Measurements from ENCODE around the gene TXNDC12. TPM values are rescaled to one million over a fixed set of nuclear protein-coding genes. Genes with fewer than 3 reads are reported as not detected.
"Not testable (repeated sequence)": the region's sequence is repeated elsewhere in the genome, so short reads cannot be mapped to it uniquely, and the experiment has no call there.

TXNDC12 gene
- total RNA-seq, 1 donor from 2014 or later: 75.3 TPM

GRCh38 chr1:52096216-52096615 lies 41.2 kb upstream of the TXNDC12 start:
- Mint-ChIP-seq H3K4me1 (peaks cover 20% of the 10 kb centered on the region), H3K27ac (no peak overlapping the region), H3K9me3 (peaks cover 7% of the 10 kb centered on the region), H3K27me3 (ENCODE audit: insufficient read depth, low read depth) (peaks cover 2% of the 10 kb centered on the region), H3K4me3 (no peak overlapping the region), H3K36me3 (peaks cover 9% of the 10 kb centered on the region)
- Histone ChIP-seq H3K27ac (no peak overlapping the region), H3K4me2 (no peak overlapping the region), H3K4me3 (no peak overlapping the region), H3K36me3 (peaks cover 5% of the 10 kb centered on the region), H3K27me3 (no peaks in the 10 kb centered on the region), H2AFZ (replicated peaks) (no peak overlapping the region), H4K20me1 (ENCODE audit: low read depth) (no peaks in the 10 kb centered on the region), H3F3A (ENCODE audit: low read depth) (peaks cover 3% of the 10 kb centered on the region), H3K79me2 (ENCODE audit: low read depth) (no peaks in the 10 kb centered on the region), H3K9me3 (ENCODE audit: low read depth) (no peaks in the 10 kb centered on the region), H3K4me1 (peaks cover 8% of the 10 kb centered on the region), H3K9ac (no peak overlapping the region)
- no peak for TF ChIP-seq EZH2 (IDR thresholded peaks at IDR 0.05)
- TF ChIP-seq, protein P1, sequence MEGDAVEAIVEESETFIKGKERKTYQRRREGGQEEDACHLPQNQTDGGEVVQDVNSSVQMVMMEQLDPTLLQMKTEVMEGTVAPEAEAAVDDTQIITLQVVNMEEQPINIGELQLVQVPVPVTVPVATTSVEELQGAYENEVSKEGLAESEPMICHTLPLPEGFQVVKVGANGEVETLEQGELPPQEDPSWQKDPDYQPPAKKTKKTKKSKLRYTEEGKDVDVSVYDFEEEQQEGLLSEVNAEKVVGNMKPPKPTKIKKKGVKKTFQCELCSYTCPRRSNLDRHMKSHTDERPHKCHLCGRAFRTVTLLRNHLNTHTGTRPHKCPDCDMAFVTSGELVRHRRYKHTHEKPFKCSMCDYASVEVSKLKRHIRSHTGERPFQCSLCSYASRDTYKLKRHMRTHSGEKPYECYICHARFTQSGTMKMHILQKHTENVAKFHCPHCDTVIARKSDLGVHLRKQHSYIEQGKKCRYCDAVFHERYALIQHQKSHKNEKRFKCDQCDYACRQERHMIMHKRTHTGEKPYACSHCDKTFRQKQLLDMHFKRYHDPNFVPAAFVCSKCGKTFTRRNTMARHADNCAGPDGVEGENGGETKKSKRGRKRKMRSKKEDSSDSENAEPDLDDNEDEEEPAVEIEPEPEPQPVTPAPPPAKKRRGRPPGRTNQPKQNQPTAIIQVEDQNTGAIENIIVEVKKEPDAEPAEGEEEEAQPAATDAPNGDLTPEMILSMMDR (IDR thresholded peaks at IDR 0.05): no peak
- TF ChIP-seq EZH2phosphoT487 (IDR thresholded peaks at IDR 0.05): no peak
- no peak for DNase-seq (ENCODE audit: low spot score)

DNA sequence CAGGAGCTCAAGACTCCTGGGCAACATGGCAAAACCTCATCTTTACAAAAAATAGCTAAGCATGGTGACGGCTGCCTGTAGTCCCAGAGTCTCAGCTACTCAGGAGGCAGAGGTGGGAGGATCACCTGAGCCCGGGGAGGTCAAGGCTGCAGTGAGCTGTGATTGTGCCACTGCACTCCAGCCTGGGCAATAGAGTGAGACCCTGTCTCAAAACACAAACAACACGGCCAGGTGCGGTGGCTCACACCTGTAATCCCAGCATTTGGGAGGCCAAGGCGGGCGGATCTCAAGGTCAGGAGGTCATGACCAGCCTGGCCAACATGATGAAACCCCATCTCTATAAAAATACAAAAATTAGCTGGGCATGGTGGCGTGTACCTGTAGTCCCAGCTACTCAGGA lies 39.3 kb upstream of the TXNDC12 start:
- not testable (repeated sequence) for H3K79me2 ChIP-seq (ENCODE audit: low read depth); H3K4me3 Mint-ChIP-seq; H3K9me3 ChIP-seq (ENCODE audit: low read depth); H3F3A ChIP-seq (ENCODE audit: low read depth); H2AFZ ChIP-seq (replicated peaks); H3K27ac Mint-ChIP-seq; H3K9me3 Mint-ChIP-seq; H4K20me1 ChIP-seq (ENCODE audit: low read depth); H3K4me2 ChIP-seq; H3K4me3 ChIP-seq; DNase-seq (ENCODE audit: low spot score); H3K27me3 ChIP-seq; H3K9ac ChIP-seq; H3K4me1 ChIP-seq; H3K27me3 Mint-ChIP-seq (ENCODE audit: insufficient read depth, low read depth); H3K27ac ChIP-seq
- peaks cover 23% of the 10 kb centered on the region for H3K36me3 ChIP-seq
- peaks cover 18% of the 10 kb centered on the region for H3K4me1 Mint-ChIP-seq
- peaks cover 20% of the 10 kb centered on the region for H3K36me3 Mint-ChIP-seq

DNA sequence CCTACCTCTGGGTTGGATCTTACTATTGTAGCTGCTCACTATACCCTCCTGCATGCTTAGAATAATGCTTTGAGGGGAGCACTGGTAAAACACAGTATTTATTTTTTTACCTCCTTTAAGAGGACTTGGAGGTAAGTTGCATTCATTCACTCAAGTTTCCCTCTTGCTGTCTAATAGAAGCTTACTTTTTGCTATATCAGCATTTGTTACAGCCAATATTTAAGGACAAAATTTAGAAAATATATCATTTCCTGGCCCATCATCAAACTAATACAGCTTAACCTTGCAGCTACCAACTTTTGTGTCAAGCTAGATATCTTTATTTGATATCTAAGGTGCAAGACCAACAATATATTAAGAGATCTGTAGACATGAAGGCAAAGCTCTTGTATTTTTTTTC lies 32.9 kb upstream of the TXNDC12 start:
- not testable (repeated sequence) for DNase-seq (ENCODE audit: low spot score); H3K9me3 Mint-ChIP-seq; H3K27me3 Mint-ChIP-seq (ENCODE audit: insufficient read depth, low read depth); H3K27me3 ChIP-seq; H3K4me3 ChIP-seq; H3K27ac Mint-ChIP-seq; H3K4me2 ChIP-seq; H3K9ac ChIP-seq; H3K4me1 ChIP-seq; H2AFZ ChIP-seq (replicated peaks); H4K20me1 ChIP-seq (ENCODE audit: low read depth); H3K4me3 Mint-ChIP-seq; H3K4me1 Mint-ChIP-seq; H3K79me2 ChIP-seq (ENCODE audit: low read depth); H3K27ac ChIP-seq; H3K9me3 ChIP-seq (ENCODE audit: low read depth); H3F3A ChIP-seq (ENCODE audit: low read depth)
- H3K36me3 Mint-ChIP-seq: peaks cover 23% of the 10 kb centered on the region
- peaks cover 23% of the 10 kb centered on the region for H3K36me3 ChIP-seq

DNA sequence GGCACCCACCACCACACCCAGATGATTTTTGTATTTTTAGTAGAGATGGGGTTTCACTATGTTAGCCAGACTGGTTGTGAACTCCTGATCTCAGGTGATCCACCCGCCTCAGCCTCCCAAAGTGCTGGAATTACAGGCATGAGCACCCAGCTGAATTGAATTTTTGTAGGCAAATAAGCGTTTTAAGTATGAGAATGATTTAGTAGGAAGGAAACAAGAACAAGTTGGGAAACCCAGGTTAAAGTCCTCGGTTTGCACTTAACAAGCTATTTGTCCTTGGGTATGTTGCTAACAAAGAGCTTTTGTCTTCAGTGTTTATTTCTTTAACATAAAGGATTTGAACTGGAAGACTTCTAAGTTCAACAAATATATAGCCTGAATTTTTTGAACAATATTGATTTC lies 25.0 kb upstream of the TXNDC12 start:
- Mint-ChIP-seq H3K27me3 (ENCODE audit: insufficient read depth, low read depth) (peaks cover 7% of the 10 kb centered on the region), H3K9me3 (no peaks in the 10 kb centered on the region), H3K4me1 (no peaks in the 10 kb centered on the region), H3K4me3 (no peak overlapping the region), H3K36me3 (peaks cover 19% of the 10 kb centered on the region), H3K27ac (no peak overlapping the region)
- no peak overlapping the region for H3K4me2 ChIP-seq
- H3K4me1 ChIP-seq: no peaks in the 10 kb centered on the region
- peaks cover 50% of the 10 kb centered on the region for H4K20me1 ChIP-seq (ENCODE audit: low read depth)
- H2AFZ ChIP-seq (replicated peaks): no peak overlapping the region
- H3K9me3 ChIP-seq (ENCODE audit: low read depth): no peaks in the 10 kb centered on the region
- no peak overlapping the region for H3K9ac ChIP-seq
- H3K36me3 ChIP-seq: peaks cover 13% of the 10 kb centered on the region
- H3K79me2 ChIP-seq (ENCODE audit: low read depth): peaks cover 84% of the 10 kb centered on the region
- TF ChIP-seq EZH2phosphoT487 (IDR thresholded peaks at IDR 0.05) (no peak), EZH2 (IDR thresholded peaks at IDR 0.05) (no peak)
- TF ChIP-seq, protein P1 (IDR thresholded peaks at IDR 0.05): no peak
- H3K27ac ChIP-seq: no peak overlapping the region
- H3F3A ChIP-seq (ENCODE audit: low read depth): peaks cover 4% of the 10 kb centered on the region
- DNase-seq (ENCODE audit: low spot score): no peak
- no peaks in the 10 kb centered on the region for H3K27me3 ChIP-seq
- H3K4me3 ChIP-seq: no peak overlapping the region

- not testable (repeated sequence) for H3K27me3 Mint-ChIP-seq (ENCODE audit: insufficient read depth, low read depth); H3K27me3 ChIP-seq; H2AFZ ChIP-seq (replicated peaks); H3K4me3 Mint-ChIP-seq; H3K27ac Mint-ChIP-seq; DNase-seq (ENCODE audit: low spot score); H3K4me3 ChIP-seq; H3K9me3 ChIP-seq (ENCODE audit: low read depth); H3K4me2 ChIP-seq; H3K4me1 ChIP-seq; H3K27ac ChIP-seq; H3K4me1 Mint-ChIP-seq; H3K9ac ChIP-seq; H3F3A ChIP-seq (ENCODE audit: low read depth); H3K9me3 Mint-ChIP-seq
- Histone ChIP-seq H4K20me1 (ENCODE audit: low read depth) (peaks cover 59% of the 10 kb centered on the region), H3K36me3 (peaks cover 13% of the 10 kb centered on the region), H3K79me2 (ENCODE audit: low read depth) (peaks cover 97% of the 10 kb centered on the region)
- peaks cover 25% of the 10 kb centered on the region for H3K36me3 Mint-ChIP-seq
Observed at GRCh38 chr1:52077277-52077676, 22.3 kb upstream of the TXNDC12 start.

Data from neural progenitor cell (in vitro differentiated cells).